ENCODE results near the gene EYS.

Gene EYS

DNA sequence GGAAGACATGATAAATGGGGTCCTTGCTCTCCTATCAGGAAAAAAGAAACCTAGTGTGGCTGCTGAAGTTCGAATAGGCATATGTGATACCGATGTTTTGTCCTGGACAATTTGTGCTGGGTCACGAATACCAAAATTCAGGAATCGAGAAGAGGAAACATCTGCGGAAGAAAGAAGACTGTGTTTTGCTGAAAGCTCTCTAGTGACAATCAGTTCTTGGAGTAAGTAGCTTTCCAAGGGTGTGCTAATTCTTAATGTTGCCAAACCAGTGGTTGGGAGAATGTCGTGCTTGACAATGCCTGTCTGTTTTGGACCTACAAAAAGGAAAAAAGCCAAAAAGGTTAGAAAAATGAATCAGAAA, 1115.4 kb downstream of the EYS start:
- intact Hi-C loops (cut with DNase I), result no loop called here
- no peak for DNase-seq

DNA sequence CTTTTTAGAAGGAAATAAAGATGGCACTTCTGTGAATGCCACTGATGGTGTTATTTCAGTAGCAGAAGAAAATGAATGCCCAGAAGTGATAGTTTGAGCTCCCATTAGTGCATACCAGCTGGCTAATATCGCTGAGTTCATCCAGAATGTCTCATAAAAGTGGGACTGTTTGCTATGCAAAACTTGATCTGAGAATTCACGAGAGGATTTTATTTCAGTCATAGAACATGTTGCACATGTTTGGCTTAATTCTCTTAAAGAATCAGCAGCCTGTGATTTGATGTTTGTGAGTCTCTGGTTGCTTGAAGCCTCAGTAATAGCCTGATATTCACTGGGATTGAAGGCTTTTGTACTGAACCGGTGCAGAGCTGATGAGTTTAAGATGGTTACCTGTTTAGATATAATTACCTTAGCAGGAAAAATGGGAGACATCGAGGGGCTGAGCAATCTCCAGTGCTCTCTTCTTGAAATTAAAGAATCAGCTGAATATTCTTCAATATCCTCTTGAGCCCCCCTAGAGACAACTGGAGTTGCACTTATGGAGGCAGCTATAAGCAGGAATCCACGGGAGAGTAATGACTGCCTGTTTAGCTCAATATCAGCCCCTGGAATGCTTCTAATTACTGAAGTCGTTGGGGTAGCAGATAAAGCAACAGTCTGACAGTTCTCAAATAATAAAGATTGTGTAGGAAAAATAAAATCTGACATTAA, 1115.9 kb downstream of the EYS start:
- DNase-seq, result no peak

DNA sequence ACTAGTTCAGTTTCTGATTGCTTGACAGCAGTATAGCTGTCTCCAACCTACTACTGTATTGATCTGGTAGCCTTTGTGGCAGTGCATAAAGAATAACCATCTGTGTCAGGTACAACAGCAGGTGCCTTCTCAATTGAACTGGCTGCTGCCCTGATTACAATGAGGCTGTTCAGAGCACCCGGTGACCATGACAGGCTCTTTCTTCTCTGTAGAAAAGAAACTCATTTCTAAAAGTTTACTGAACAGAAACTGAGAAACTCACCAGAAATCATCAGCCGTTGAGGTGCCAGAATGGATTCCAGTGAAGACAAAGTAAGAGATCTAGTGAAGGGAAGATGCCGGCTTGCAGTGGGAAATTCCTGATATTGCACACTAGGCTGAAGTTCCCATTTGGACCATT, 1117.1 kb downstream of the EYS start:
- no peak for DNase-seq
- intact Hi-C loops (cut with DNase I), result no loop called here

More for the DNA sequence above, 1115.9 kb downstream of the EYS start:
- intact Hi-C loops (cut with DNase I), result no loop called here

DNA sequence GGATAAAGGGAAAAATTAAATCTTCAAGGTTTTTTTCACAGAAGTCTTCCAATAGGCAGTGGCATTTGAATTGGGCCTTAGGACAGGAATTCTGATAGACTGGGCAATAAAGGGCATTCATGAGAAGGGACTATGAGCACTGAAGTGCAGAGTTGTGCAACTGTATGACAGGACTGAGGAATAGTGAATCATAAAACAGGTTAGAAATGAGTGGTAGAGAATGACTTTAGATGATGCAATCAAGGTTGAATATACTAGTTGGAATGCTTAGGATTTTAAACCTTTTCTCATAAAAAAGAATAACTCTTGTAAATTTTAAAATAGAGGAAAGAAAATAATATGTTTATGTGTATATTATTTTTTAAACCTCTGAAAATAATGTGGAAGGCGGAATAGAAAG, 1126.7 kb downstream of the EYS start:
- DNase-seq, result no peak
- intact Hi-C loops (cut with DNase I), result no loop called here

DNA sequence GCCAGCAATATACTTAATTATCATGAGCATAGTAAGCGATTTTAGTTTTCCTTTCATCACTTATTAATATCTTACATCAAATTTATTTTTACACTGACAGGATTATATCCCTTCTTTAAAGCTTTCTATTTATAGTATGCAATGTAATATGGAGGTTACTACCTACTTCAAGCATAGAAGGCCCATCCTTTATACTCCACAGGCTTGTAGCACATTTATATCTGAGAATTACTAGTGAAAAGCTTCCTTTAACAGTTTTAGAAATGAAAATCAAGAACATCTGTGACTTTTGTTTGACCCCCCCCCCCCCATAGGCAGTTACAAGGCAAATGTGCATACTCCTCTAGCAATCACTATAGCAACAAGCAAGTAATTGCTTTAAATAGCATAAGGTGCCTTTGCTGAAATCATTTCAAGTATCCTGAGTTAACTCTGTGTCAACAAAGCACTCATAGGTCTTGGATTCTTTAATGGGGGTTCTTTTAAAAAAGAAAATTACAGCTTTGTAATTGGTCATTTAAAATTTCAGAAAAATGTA, 1153.7 kb downstream of the EYS start:
- DNase-seq, result no peak
- intact Hi-C loops (cut with DNase I), result no loop called here

DNA sequence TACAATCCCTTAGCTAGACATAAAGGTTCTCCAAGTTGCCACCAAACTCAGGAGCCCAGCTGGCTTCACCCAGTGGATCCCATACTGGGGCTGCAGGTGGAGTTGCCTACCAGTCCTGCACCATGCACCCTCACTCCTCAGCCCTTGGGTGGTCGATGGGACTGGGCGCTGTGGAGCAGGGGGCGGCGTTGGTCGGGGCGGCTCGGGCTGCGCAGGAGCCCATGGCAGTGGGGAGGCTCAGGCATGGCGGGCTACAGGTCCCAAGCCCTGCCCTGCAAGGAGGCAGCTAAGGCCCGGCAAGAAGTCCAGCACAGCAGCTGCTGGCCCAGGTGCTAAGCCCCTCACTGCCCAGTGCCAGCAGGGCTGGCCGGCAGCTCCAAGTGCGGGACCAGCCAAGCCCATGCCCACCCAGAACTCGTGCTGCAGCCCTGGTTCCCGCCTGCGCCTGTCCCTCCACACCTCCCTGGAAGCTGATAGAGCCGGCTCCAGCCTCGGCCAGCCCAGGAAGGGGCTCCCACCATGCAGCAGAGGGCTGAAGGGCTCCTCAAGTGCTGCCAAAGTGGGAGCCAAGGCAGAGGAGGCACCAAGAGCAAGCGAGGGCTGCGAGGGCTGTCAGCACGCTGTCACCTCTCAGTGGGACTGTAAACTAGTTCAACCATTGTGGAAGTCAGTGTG, 1159.3 kb downstream of the EYS start:
- intact Hi-C loops (cut with DNase I), result no loop called here
- DNase-seq, result no peak

DNA sequence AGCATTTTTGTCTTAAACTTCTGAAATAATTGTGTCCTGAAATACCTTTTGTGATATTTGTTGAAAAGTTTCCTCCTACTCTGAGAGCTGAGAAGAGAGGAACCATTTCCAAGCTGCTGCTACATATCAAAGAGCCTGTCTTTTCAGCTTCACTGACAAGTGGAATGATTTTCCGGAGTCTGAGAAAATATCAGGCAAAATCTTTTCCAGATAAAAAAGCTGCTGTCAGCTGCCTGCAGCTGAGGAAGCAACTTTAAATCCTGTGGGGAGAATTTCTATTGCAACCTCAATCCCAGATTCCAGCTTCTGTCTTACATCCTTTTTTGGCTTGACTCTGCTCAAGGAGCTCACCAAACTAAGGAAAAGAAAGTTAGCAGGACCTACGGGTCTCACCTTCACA, 1167.1 kb downstream of the EYS start:
- intact Hi-C loops (cut with DNase I), result no loop called here
- peak in 10 of 42 donors; percentile 2 to 51 (median 26) for DNase-seq

DNA sequence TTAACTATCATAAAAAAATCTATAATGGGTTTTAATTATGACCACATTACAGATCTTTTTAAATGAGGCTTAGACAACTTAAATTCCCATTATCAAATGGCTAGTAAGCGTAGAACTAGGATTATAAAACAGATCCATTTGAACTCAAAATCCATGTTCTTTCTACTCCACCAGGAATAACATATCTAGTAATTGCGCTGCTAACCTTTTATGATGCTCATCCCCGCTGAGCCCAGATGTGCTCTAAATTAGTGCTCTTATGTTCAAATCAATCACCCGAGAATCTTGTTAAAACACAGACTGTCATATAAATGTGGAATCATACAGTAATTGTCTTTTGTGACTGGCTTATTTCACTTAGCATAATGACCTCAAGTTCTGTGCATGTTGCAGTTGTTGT, 1168.3 kb downstream of the EYS start:
- no peak for DNase-seq

DNA sequence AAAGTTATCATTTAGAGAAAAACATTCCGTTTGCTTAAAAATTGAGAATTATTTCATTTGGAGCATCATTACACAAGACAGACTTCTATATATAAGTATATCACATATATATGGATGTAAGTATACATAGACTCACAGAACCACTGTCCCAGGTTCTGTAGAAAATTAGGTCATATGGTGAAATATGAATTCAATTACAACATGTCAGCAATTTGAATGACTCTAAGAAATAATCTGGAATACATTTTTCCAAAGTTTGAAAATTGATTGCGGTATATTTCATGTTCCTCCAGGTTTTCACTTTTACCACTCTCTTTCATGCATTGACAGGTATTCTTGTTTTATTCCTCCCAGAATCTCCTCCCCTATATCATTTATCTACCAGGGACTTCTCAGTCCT, 1179.1 kb downstream of the EYS start:
- DNase-seq, result no peak
- intact Hi-C loops (cut with DNase I), result no loop called here

More for the DNA sequence above, 1168.3 kb downstream of the EYS start:
- intact Hi-C loops (cut with DNase I), result no loop called here

DNA sequence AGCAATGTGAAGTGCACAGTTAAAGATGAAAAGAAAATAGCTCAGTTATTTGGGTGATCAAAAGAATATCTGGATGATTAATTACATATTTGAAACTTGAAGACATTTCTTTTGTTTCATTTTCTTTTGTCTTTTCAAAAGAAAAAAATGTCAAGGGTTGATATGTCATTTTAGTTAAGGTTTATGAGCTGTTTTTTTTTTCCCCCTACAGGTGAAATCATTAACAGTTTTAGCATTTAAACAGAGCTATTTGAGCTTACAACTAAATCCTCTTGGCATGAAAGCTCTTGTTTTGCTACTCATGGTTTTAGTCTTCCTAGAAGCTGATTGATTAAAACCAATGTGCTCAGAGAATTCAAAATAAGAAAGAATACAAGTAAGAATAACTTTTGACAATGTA, 1184.2 kb downstream of the EYS start:
- DNase-seq, result no peak
- intact Hi-C loops (cut with DNase I), result no loop called here

DNA sequence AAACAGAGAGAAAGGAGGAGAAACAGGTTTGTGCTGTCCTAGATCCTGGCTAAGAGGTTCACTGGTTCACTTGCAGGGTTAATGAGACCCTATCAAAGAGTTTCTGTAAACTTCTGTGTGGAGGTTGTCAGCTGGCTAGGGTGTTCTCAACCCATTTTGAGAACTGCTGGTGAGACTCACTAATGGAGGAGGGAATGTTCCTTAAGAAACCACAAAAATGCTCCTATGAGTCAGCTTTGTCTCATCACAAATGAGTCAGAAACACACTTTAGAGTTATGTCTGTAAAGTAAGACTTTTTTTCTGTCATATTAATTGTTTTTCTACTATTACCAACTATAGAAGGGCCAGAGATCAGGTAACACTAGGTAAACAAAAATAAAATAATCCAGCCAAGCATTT, 1187.0 kb downstream of the EYS start:
- intact Hi-C loops (cut with DNase I), result no loop called here
- DNase-seq, result peak in 9 of 42 donors; percentile 4 to 37 (median 19)

DNA sequence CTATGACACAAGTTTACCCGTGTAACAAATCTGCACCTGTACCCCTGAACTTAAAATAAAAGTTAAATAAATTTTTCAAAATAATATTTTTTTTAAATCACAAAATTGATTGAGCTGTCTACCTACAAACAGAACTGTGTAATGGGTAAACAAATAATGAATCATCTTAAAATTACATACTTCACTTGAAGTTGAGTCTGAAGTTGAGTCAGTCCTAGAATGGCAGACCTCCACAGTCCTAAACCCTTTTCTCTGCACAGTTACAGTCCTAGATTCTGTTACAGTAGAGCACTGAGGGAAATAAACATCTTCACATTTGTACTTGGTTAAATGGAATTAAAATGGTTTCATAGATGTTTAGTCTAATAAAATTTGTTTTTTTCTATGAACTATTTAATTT, 1190.6 kb downstream of the EYS start:
- DNase-seq, result no peak

DNA sequence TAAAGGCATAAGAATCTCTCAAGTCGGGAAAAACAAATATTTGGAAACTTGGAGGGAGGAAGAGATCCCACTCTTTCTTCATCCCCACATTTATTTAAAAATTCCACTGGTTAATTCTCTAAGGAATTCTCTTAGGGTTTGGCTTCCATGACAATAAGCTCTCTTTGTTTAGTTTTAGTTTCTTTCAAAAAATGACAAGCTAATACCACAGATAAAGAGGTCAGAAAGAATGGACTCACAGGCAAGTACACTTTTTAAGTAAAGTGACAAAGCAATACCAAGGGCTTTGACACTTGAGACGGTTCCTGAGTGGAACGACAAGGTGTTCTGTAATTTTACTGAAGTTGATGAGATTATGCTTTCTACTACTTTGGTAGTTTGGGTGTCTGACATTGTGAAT, 1199.4 kb downstream of the EYS start:
- intact Hi-C loops (cut with DNase I), result no loop called here
- no peak for DNase-seq

More for the DNA sequence above, 1190.6 kb downstream of the EYS start:
- intact Hi-C loops (cut with DNase I), result no loop called here

DNA sequence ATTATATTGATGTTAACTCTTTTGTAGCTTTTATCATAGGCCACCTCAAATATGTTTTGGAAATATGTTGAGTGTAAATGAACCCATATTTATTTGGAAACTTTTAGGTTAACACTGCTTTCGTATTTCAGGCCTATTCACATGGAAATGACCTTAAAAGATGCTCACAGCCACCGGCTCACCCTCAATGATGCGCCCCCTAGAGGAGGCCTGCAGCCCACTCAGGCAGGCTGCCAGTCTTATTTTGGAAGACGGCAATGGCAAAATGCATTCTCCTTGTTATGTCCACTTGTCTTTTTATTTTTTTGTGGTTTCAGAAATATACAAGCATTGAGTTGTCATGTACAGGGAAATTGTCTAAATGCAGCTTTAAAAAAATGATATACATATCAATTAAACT, 1201.7 kb downstream of the EYS start:
- DNase-seq, result peak in 5 of 42 donors; percentile 0 to 17 (median 12)
- intact Hi-C loops (cut with DNase I), result no loop called here

DNA sequence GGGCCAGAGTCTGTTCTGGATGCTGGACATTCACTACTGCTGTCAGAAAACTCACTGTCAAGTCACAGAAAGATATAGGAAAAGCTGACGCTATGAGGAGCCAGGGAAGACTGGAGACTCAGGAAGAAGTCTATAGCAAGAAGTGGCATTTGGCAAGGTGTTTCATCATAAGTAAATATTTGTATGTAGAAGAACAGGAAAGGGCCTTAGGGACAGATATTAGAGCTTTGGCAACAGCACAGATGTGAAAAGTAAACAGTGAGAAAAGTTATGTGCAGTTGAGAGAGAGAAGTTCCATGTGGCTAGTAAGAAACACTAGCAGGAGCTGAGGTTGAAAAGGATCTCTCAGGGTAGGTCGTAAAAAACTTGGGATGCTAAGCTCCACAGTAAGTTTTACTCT, 1202.5 kb downstream of the EYS start:
- intact Hi-C loops (cut with DNase I), result no loop called here
- DNase-seq, result no peak

DNA sequence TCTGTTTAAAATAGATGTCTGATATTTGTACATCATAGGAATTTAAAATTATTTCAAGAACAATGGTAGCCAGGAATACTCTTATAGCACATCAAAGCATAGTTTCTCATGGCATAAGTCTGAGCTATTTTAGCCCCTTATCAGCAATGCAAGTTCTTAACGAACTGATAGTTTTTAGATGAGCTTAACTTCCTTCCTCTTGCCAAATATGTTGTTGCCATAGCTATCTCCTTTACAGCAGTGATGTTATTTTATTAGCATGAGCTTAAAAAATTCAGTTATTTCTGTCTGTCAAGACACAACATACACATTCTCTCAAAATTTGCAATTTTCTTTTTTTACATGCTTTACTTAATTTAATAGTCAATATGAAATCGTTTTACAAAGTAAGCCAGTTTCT, 1204.2 kb downstream of the EYS start:
- no peak for DNase-seq
- intact Hi-C loops (cut with DNase I), result no loop called here

DNA sequence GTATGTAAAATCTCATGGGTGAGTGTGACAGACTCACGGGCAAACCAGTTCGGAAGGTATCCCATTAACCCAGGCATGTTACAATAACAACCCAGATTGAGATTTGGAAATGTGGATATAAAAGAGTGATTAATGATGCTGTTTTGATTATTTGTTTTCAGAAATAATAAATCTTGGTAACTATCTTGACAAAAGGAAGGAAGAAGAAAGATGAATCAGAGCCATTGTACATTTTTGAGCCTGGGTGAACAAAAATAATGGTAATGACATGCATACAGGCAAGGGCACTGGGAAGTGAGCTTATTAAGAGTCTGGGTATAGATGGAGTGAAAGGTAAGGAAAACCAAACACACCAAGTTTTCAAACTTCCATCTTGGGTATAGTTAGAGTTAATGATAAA, 1209.4 kb downstream of the EYS start:
- DNase-seq, result no peak
- intact Hi-C loops (cut with DNase I), result no loop called here

DNA sequence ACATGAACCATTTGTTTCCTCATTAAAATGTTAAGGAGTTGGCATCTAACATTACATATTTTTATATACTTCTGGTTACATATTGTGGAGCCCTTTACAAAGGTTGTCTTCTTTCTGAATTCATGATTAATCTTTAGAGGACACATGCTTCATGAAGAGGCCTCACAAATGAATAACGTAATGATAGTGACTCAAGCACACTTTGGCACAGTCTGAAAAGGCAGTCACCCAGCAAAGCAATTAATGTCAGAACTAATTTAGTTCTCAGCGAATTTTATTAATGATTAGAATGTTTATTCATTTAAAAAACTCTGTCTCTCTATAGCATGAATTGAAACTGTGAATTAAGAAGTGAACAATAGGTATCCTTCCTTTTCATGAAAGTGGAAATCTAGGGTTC, 1217.3 kb downstream of the EYS start:
- DNase-seq, result no peak
- intact Hi-C loops (cut with DNase I), result no loop called here

DNA sequence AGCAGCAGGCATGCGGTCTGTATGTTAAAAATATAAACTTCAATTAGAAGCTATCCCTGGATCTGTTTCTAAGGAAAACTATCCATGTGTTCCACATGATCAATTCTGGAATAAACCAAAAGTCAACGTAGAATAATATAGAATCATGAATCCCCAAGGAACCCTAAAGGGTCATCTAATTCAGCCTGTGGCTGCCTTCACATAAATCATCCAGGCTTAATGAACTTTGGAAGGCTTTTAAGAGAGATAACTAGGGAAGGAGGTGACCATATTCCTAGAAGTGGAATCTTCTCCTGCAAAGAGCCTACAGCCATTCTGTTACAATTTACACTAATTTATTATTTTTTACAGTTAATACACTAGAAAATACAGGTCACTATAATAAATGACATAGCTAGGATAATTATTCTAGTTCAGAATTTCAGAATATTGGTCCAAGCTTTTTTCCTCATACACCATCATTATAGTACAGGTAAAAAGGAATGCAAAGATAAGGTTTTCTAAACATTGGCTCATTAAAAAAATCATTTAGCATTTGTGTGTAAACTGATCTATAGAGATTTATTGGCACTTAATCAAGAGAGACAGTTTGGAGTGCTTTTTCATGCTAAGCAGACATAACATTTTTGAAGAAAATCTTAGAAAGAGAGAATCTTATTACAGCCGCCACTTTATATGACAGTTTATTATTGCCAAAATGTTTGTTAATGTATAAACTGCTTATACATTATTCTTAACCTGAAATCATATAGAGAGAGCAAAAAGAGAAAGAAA, 1220.3 kb downstream of the EYS start:
- intact Hi-C loops (cut with DNase I), result no loop called here
- no peak for DNase-seq

DNA sequence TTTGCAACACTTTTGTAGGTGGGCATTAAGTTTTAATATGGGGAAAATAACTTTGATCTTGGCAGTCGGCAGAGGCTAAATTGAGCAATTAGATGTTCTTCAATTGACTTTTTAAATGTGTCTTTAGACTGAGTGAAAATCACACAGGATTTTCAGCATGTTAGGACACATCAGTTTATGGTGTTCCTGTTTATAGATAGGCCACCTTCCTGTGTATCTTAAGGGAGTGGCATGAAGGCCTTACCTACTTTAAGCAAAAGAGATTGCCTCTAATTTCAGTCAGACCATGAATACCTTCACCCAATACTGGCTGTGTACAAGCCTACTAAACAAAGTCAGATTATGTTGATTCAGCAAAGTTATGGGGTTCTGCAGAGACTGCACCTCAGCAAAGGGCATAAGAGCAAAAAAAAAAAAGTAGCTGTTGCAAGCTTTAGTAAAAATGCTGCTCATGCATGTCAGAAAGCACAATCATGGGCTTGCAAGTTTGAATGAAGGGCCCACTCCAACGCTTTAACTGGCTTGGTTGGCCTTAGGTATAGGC, 1223.0 kb downstream of the EYS start:
- intact Hi-C loops (cut with DNase I), result no loop called here
- no peak for DNase-seq

Measured in head of caudate nucleus (tissue), 42 donors.